HEK293 (cell line): ENCODE measurements around the gene TSPAN2.

Experiments
- ATF2 ChIP-seq: fragments of 450-650 bp; formaldehyde crosslinking; IDR thresholded peaks from 2 replicates; pipeline ENCODE4 v1.5.1; 2016; ENCODE audit warnings: missing biosample characterization, missing genetic modification characterization, low read depth
- GLIS2 ChIP-seq: fragments of 450-650 bp; formaldehyde crosslinking; IDR thresholded peaks from 2 replicates; pipeline ENCODE4 v1.5.1; 2016; ENCODE audit warnings: missing biosample characterization, missing genetic modification characterization
- KLF7 ChIP-seq: fragments of 450-650 bp; formaldehyde crosslinking; IDR thresholded peaks from 2 replicates; pipeline ENCODE4 v1.5.1; 2016; ENCODE audit warnings: missing biosample characterization, missing genetic modification characterization, borderline replicate concordance
- PRDM1 ChIP-seq: fragments of 450-650 bp; formaldehyde crosslinking; IDR thresholded peaks from 2 replicates; pipeline ENCODE4; 2016; ENCODE audit warnings: missing biosample characterization, missing genetic modification characterization
- PRDM10 ChIP-seq: fragments of 450-650 bp; formaldehyde crosslinking; IDR thresholded peaks from 2 replicates; pipeline ENCODE4 v1.5.1; 2016; ENCODE audit warnings: missing biosample characterization, missing genetic modification characterization
- PRDM2 ChIP-seq: fragments of 450-650 bp; formaldehyde crosslinking; IDR thresholded peaks from 2 replicates; pipeline ENCODE4 v1.5.1; 2016; ENCODE audit warnings: missing biosample characterization, missing genetic modification characterization, borderline replicate concordance
- SP3 ChIP-seq: fragments of 450-650 bp; formaldehyde crosslinking; IDR thresholded peaks from 2 replicates; pipeline ENCODE4 v1.5.1; 2016; ENCODE audit warnings: missing biosample characterization, missing genetic modification characterization
- TRIM28 ChIP-seq: IDR thresholded peaks from 2 replicates; pipeline ENCODE4 v1.6.1; 2011; ENCODE audit warnings: low read length, control low read depth, borderline replicate concordance
- ZBTB48 ChIP-seq: fragments of 450-650 bp; formaldehyde crosslinking; IDR thresholded peaks from 2 replicates; pipeline ENCODE4 v1.5.1; 2016; ENCODE audit warnings: missing biosample characterization, missing genetic modification characterization
- ZBTB49 ChIP-seq: fragments of 450-650 bp; formaldehyde crosslinking; IDR thresholded peaks from 2 replicates; pipeline ENCODE4 v1.5.1; 2016; ENCODE audit warnings: missing biosample characterization, missing genetic modification characterization, low read depth
- ZNF175 ChIP-seq: fragments of 450-650 bp; formaldehyde crosslinking; IDR thresholded peaks from 2 replicates; pipeline ENCODE4 v1.5.1; 2016; ENCODE audit warnings: missing biosample characterization, missing genetic modification characterization
- ZNF184 ChIP-seq: fragments of 450-650 bp; IDR thresholded peaks from 2 replicates; pipeline ENCODE4 v1.5.1; 2018; ENCODE audit warnings: missing biosample characterization, mild to moderate bottlenecking, missing genetic modification characterization
- ZNF280C ChIP-seq: fragments of 450-650 bp; formaldehyde crosslinking; IDR thresholded peaks from 2 replicates; pipeline ENCODE4 v1.5.1; 2016; ENCODE audit warnings: missing biosample characterization, missing genetic modification characterization
- ZNF324 ChIP-seq: fragments of 450-650 bp; formaldehyde crosslinking; IDR thresholded peaks from 2 replicates; pipeline ENCODE4 v1.5.1; 2016; ENCODE audit warnings: missing biosample characterization, missing genetic modification characterization
- ZNF48 ChIP-seq: fragments of 450-650 bp; formaldehyde crosslinking; IDR thresholded peaks from 2 replicates; pipeline ENCODE4 v1.5.1; 2016; ENCODE audit warnings: missing biosample characterization, missing genetic modification characterization
- ZNF529 ChIP-seq: fragments of 450-650 bp; formaldehyde crosslinking; IDR thresholded peaks from 2 replicates; pipeline ENCODE4 v1.5.1; 2017; ENCODE audit warnings: missing genetic modification characterization, missing biosample characterization; ENCODE audit not compliant: insufficient replicate concordance
- ZNF561 ChIP-seq: fragments of 450-650 bp; IDR thresholded peaks from 2 replicates; pipeline ENCODE4 v1.5.1; 2018; ENCODE audit warnings: missing biosample characterization, missing genetic modification characterization, borderline replicate concordance
- ZNF626 ChIP-seq: fragments of 450-650 bp; sonication (Bioruptor Pico); formaldehyde crosslinking; IDR thresholded peaks from 2 replicates; pipeline ENCODE4 v1.5.1; 2018; ENCODE audit warnings: missing biosample characterization, missing genetic modification characterization, inconsistent platforms
- ZNF670 ChIP-seq: fragments of 450-650 bp; formaldehyde crosslinking; IDR thresholded peaks from 2 replicates; pipeline ENCODE4 v1.5.1; 2016; ENCODE audit warnings: missing biosample characterization, missing genetic modification characterization, low read depth
- ZNF701 ChIP-seq: fragments of 450-650 bp; formaldehyde crosslinking; IDR thresholded peaks from 2 replicates; pipeline ENCODE4 v1.5.1; 2016; ENCODE audit warnings: missing biosample characterization, missing genetic modification characterization
- ZNF791 ChIP-seq: fragments of 450-650 bp; formaldehyde crosslinking; IDR thresholded peaks from 2 replicates; pipeline ENCODE4 v1.5.1; 2016; ENCODE audit warnings: missing biosample characterization, missing genetic modification characterization
- ZSCAN18 ChIP-seq: fragments of 450-650 bp; formaldehyde crosslinking; IDR thresholded peaks from 2 replicates; pipeline ENCODE4 v1.5.1; 2016; ENCODE audit warnings: missing biosample characterization, missing genetic modification characterization

Gene TSPAN2

GRCh38 chr1:115089420-115090185, at the start of gene TSPAN2 (continued):
- TF ChIP-seq PRDM2 (tag by site-specific recombination) (no peak), PRDM10 (tag by site-specific recombination) (no peak), PRDM1 (tag by site-specific recombination) (no peak), ZNF701 (no peak), ZNF280C (tag by site-specific recombination) (no peak), ZNF529 (tag by site-specific recombination) (no peak), ZNF48 (tag by site-specific recombination) (no peak), GLIS2 (tag by site-specific recombination) (peak; percentile 91), SP3 (tag by site-specific recombination) (peak; percentile 73), TRIM28 (no peak), ZBTB48 (tag by site-specific recombination) (peak; percentile 90), ATF2 (tag by site-specific recombination) (no peak), ZNF791 (tag by site-specific recombination) (no peak), ZNF175 (tag by site-specific recombination) (no peak), ZNF324 (no peak), ZBTB49 (tag by site-specific recombination) (no peak), ZNF561 (tag by site-specific recombination) (0 out of 2 replicates have a peak, but pooled peaks have one; percentile 32), KLF7 (tag by site-specific recombination) (no peak), ZNF184 (tag by site-specific recombination) (0 out of 2 replicates have a peak, but pooled peaks have one; percentile 7), ZNF626 (tag by site-specific recombination) (no peak), ZNF670 (tag by site-specific recombination) (no peak), ZSCAN18 (tag by site-specific recombination) (no peak)
